GM18909 (cell line): ENCODE data around the gene MS4A6E.
A peak's percentile ranks its signal among the peaks of the same experiment; 100 is the strongest.

Experiments
- ATAC-seq: cut with Tn5 transposase; IDR thresholded peaks from one replicate; pipeline ENCODE4 v1.9.1; 2021; ENCODE audit warnings: mild to moderate bottlenecking; ENCODE audit not compliant: unreplicated experiment, poor library complexity

MS4A6E gene

GRCh38 chr11:60371386-60371785 is 44.3 kb downstream of the MS4A6E start:
- ATAC-seq, result no peak

- no peak for ATAC-seq
Measured at GRCh38 chr11:60371854-60372253, 44.8 kb downstream of the MS4A6E start.

DNA sequence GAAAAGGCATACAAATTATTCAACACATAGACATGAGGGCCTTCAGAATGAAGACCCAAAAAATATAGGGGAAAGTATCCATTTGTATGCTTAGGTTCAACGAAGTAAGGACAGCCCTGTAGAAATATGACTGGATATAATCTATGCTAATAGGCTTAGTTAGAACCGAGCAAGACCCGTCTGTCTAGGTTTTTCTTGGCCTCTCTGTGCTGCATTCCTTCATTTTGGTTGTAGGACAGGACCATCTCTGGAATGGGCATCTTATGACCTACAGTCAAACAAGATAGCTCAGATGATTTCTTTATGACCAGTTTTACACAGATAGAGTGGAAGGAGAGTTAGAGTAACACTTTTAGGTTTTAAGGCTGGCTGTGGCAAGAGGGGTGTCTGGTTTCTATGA is 45.7 kb downstream of the MS4A6E start:
- ATAC-seq, result no peak

DNA sequence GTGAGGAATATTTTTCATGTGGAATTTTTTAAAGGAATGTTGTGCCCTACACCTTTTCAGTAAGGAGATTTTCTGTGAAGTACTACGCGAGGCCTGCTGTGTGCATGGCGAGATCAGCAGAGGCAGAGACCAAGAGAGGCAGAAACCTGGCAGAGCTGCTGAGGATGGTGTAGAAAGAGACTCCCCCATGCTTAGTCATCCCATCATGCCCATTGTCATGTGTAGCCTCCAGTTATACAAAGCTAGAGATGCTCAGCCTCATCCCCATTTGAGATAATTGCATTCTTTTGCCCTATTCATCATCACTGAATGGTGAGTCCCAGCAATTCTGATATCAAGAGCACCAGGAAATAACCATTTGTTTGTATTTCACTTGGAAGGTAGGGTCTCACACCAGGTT is 48.3 kb downstream of the MS4A6E start:
- no peak for ATAC-seq

DNA sequence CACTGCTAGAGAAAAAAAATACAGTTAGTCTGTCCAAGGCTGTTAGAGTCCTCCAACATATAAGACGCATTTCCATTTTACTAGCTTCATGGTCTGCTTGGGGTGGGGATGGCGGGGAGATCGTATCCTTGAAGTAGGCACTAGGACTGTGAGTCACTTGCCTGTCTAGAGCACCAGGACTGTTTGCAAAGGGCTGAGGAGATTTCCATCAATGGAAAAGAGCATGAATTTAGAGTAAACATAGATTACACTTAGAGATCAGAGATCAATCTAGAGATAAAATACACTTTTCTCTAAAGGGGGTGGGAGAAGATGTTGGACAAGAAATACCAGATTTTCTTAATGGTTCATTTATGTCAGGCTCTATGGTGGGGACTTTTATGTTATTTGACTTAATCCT is 49.5 kb downstream of the MS4A6E start:
- no peak for ATAC-seq

DNA sequence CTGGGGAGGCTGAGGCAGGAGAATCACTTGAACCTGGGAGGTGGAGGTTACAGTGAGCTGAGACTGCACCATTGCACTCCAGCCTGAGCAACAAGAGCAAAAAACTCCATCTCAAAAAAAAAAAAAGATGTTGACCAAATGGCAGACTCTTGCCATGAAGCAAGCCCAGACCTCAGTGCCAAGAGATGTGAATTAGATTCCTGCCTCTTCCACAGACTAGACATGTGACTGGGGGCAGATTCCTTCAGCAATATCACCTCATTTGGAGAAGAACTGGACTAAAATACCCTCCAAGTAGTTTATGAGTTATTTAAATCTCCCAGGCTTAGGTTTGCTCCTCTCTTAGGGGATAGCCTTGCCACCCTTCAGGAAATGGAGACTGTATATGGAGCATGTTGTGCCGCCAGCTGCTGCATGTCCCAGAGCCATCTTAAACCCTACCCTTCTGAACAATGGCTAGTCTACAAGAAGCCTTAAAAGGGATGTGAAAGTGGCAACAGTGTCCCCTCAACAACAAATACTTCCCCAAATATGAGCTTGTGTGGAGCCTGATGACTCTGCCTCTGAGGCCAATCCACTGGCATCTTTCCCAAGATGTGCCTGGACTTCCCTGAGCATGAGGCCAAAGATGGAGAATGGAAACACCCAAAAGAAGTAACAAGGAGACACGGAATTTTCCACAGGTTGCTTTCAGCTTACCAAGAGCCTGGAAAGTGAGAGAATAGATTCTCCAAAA is 50.5 kb downstream of the MS4A6E start:
- ATAC-seq, result peak; percentile 54

DNA sequence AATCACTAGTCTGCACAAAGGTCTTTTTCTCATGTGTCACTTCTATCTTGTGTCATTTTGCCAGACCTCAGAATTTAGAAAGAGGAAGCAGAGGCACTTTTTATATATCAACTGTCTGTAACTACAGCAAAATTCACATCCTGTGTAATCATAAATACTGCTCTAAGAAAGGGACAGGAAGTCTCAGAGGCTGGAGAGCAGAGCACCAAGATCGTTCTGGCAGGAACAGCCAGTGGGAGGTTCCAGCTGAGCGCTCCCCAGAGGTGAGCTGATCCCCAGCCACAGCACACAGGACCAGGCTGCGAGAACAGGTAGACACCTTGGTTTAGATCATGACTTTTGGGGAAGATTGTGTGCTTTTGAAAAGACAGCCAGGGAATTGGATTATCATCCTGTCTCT is 51.3 kb downstream of the MS4A6E start, which contains the start of gene MS4A7:
Gene MS4A7, plus strand, starts transcription at position 179 of the 400 bp plus-strand sequence. CDS start 4,610 bp downstream, outside the sequence.
- peak; percentile 96 for ATAC-seq

- ATAC-seq, result peak; percentile 92
Measured at GRCh38 chr11:60389279-60389910, 62.3 kb downstream of the MS4A6E start.

DNA sequence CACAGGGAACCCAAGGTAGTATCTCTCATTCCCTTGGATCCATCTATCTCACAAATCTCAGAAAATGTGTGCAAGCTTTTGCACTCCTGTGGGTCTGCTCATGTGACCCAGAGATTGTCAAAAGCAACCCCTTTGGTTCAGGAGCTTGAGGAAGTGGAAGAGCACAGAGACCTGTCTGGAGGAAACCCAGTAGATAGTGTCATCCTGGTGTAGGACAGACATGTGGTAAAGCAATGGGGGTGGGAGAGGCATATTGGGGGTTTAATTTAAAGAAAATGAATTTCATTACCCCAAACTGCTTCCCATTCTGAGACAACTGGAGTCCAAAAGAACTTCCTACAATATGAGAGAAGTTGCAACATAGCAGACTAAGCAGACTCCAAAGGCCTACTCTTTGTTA is 63.4 kb downstream of the MS4A6E start:
- ATAC-seq, result no peak
